Neural crest cell (in vitro differentiated cells): Measurements from ENCODE around the gene GMPPA. TPM values are rescaled to one million over a fixed set of nuclear protein-coding genes. Genes with fewer than 3 reads are reported as not detected.

ENCODE experiments used
- DNase-seq: peaks from one replicate; pipeline ENCODE4 v3.0.0; 2021; ENCODE audit warnings: low read depth, mixed read lengths, low spot score
- H3K27ac Mint-ChIP-seq: one replicate; pipeline ENCODE4 v1.8.0; 2021; ENCODE audit warnings: mild to moderate bottlenecking, mixed read lengths; ENCODE audit not compliant: unreplicated experiment
- H3K27me3 Mint-ChIP-seq: 2 replicates; pipeline ENCODE4 v1.8.0; 2021; ENCODE audit warnings: low read depth, mild to moderate bottlenecking, mixed read lengths
- H3K36me3 Mint-ChIP-seq: 2 replicates; pipeline ENCODE4 v1.8.0; 2021; ENCODE audit warnings: low read depth, mild to moderate bottlenecking, mixed read lengths
- H3K4me1 Mint-ChIP-seq: 2 replicates; pipeline ENCODE4 v1.8.0; 2021; ENCODE audit warnings: mixed read lengths
- H3K4me3 Mint-ChIP-seq: one replicate; pipeline ENCODE4 v1.8.0; 2021; ENCODE audit warnings: mild to moderate bottlenecking, mixed read lengths
- H3K9me3 Mint-ChIP-seq: 2 replicates; pipeline ENCODE4 v1.8.0; 2021; ENCODE audit warnings: mixed read lengths
- CTCF ChIP-seq: fragments of 200-600 bp; sonication (generic); conservative IDR thresholded peaks from 2 replicates; pipeline ENCODE4 v1.5.0; 2021; ENCODE audit warnings: antibody characterized with exemption, mild to moderate bottlenecking
- total RNA-seq: library from RNA; stranded (reverse); gene quantifications from 2 replicates; pipeline ENCODE4 v1.2.1, GENCODE V29; 2021

Gene GMPPA
- total RNA-seq, 1 donor from 2014 or later, result 26.1 TPM

GRCh38 chr2:219485201-219485580 is 13.5 kb upstream of the GMPPA start:
- H3K27ac Mint-ChIP-seq, result no peak overlapping the region
- no peak for DNase-seq
- no peaks in the 10 kb centered on the region for H3K4me1 Mint-ChIP-seq
- H3K9me3 Mint-ChIP-seq, result no peaks in the 10 kb centered on the region
- peaks cover 69% of the 10 kb centered on the region for H3K27me3 Mint-ChIP-seq
- no peaks in the 10 kb centered on the region for H3K36me3 Mint-ChIP-seq
- H3K4me3 Mint-ChIP-seq, result no peak overlapping the region
- TF ChIP-seq CTCF, result no peak

GRCh38 chr2:219486380-219486959 is 12.2 kb upstream of the GMPPA start:
- Mint-ChIP-seq H3K4me3 (no peak overlapping the region), H3K27me3 (peaks cover 68% of the 10 kb centered on the region), H3K27ac (no peak overlapping the region), H3K36me3 (no peaks in the 10 kb centered on the region), H3K9me3 (no peaks in the 10 kb centered on the region), H3K4me1 (no peaks in the 10 kb centered on the region)
- no peak for DNase-seq
- TF ChIP-seq CTCF, result no peak

- Mint-ChIP-seq H3K4me1 (no peaks in the 10 kb centered on the region), H3K27ac (no peak overlapping the region), H3K27me3 (peaks cover 67% of the 10 kb centered on the region), H3K4me3 (no peak overlapping the region), H3K9me3 (no peaks in the 10 kb centered on the region), H3K36me3 (no peaks in the 10 kb centered on the region)
- TF ChIP-seq CTCF, result no peak
- DNase-seq, result no peak
Measured at GRCh38 chr2:219488149-219488843, 10.4 kb upstream of the GMPPA start.

GRCh38 chr2:219488844-219489194 is 9.9 kb upstream of the GMPPA start:
- TF ChIP-seq CTCF, result no peak
- H3K4me1 Mint-ChIP-seq, result no peaks in the 10 kb centered on the region

GRCh38 chr2:219489315-219489714 is 9.4 kb upstream of the GMPPA start:
- Mint-ChIP-seq H3K36me3 (no peaks in the 10 kb centered on the region), H3K27me3 (peaks cover 71% of the 10 kb centered on the region), H3K9me3 (no peaks in the 10 kb centered on the region), H3K4me3 (no peak overlapping the region), H3K4me1 (no peaks in the 10 kb centered on the region), H3K27ac (no peak overlapping the region)
- DNase-seq, result no peak
- no peak for TF ChIP-seq CTCF

More at GRCh38 chr2:219488844-219489194, 9.9 kb upstream of the GMPPA start:
- no peak for DNase-seq
- Mint-ChIP-seq H3K27ac (no peak overlapping the region), H3K36me3 (no peaks in the 10 kb centered on the region), H3K4me3 (no peak overlapping the region), H3K9me3 (no peaks in the 10 kb centered on the region), H3K27me3 (peaks cover 71% of the 10 kb centered on the region)
